Activated CD4-positive, alpha-beta T cell treated with anti-CD3 and anti-CD28 coated beads, Interleukin-2, amount 10 ng/mL, durations not matched to agents 7 days and 5 days (primary cell): Measurements from ENCODE around the gene TMPRSS11E. TPM values are rescaled to one million over a fixed set of nuclear protein-coding genes. Genes with fewer than 3 reads are reported as not detected.
"Not testable (repeated sequence)": the region's sequence is repeated elsewhere in the genome, so short reads cannot be mapped to it uniquely, and the experiment has no call there.

Experiments
- CTCF ChIA-PET: fragments of 350-600 bp; sonication (Branson Sonifier 250); formaldehyde crosslinking; loops from one replicate; lab custom pipeline; 2021; ENCODE audit warnings: antibody characterized with exemption; lab: Charles Lee
- POLR2A ChIA-PET: fragments of 350-600 bp; sonication (Branson Sonifier 250); formaldehyde crosslinking; loops from one replicate; lab custom pipeline; 2021; ENCODE audit warnings: antibody characterized with exemption; lab: Charles Lee
- DNase-seq: peaks from one replicate; pipeline ENCODE4 v3.0.0-alpha.2; 2020
- H3K27ac Mint-ChIP-seq: one replicate; pipeline ENCODE4 v1.8.0; 2021; ENCODE audit warnings: mild to moderate bottlenecking, moderate library complexity, mixed read lengths
- H3K27me3 Mint-ChIP-seq: one replicate; pipeline ENCODE4 v1.8.0; 2021; ENCODE audit warnings: mixed read lengths
- H3K36me3 Mint-ChIP-seq: one replicate; pipeline ENCODE4 v1.8.0; 2021; ENCODE audit warnings: low read depth, mixed read lengths
- H3K4me1 Mint-ChIP-seq: one replicate; pipeline ENCODE4 v1.8.0; 2021; ENCODE audit warnings: mixed read lengths
- H3K4me3 Mint-ChIP-seq: one replicate; pipeline ENCODE4 v1.8.0; 2021; ENCODE audit warnings: mild to moderate bottlenecking, moderate library complexity, mixed read lengths
- H3K9me3 Mint-ChIP-seq: one replicate; pipeline ENCODE4 v1.8.0; 2021; ENCODE audit warnings: mixed read lengths
- total RNA-seq, 2 experiments: library from RNA; stranded (reverse); gene quantifications; one replicate each; pipeline ENCODE4 v1.2.3, GENCODE V29; 2021

TMPRSS11E gene, protein sequence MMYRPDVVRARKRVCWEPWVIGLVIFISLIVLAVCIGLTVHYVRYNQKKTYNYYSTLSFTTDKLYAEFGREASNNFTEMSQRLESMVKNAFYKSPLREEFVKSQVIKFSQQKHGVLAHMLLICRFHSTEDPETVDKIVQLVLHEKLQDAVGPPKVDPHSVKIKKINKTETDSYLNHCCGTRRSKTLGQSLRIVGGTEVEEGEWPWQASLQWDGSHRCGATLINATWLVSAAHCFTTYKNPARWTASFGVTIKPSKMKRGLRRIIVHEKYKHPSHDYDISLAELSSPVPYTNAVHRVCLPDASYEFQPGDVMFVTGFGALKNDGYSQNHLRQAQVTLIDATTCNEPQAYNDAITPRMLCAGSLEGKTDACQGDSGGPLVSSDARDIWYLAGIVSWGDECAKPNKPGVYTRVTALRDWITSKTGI
- not detected for total RNA-seq

DNA sequence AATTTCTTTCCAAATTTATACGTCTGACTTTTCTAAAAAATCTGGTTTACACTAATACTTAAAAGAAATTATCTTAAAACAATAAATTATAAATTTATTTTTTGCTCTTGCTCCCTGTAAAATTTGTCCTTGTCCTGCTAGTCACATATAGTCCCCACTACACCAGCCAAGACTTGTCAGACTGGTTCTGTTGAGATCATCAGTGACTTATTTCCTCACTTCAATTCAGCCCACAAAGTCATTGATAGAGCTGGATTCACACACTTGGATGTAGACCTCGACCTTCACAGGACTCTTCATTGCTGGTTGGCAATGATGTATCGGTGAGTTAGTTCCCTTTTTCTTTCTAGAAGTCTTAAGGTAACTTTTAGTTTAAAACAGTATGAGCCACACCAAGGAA is at the start of gene TMPRSS11E:
TMPRSS11E (plus strand) TSS at position 263 of the 400 bp plus-strand sequence; CDS start at position 313, 50 bp downstream.
- Mint-ChIP-seq H3K9me3 (peaks cover 8% of the 10 kb centered on the region), H3K4me3 (no peak within 1 kb of the TSS), H3K4me1 (peaks cover 23% of the 10 kb centered on the region), H3K36me3 (peaks cover 6% of the 10 kb centered on the region), H3K27ac (no peak within 1 kb of the TSS), H3K27me3 (peaks cover 2% of the 10 kb centered on the region)
- CTCF ChIA-PET = no interaction called here
- DNase-seq = no peak
- POLR2A ChIA-PET = no interaction called here

DNA sequence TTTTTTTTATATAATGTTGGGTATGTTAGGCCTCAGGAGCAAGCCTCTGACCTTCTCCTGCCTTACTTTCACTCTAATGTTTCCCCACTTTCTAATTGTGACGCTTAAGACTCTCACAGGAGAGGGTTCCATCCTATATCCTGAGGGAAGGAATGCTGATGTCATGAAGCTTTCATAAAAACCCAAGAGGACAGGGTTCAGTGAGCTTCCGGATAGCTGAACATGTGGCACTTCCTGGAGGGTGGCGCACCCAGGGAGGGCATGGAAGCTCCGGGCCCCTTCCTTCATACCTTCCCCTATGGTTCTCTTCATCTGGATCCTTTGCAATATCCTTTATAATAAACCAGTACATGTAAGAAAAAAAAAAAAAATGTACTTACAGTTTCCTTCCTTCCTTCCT is 48.0 kb upstream of the TMPRSS11E start:
- Mint-ChIP-seq H3K4me1 (peaks cover 3% of the 10 kb centered on the region), H3K27ac (no peak overlapping the region), H3K4me3 (no peak overlapping the region), H3K9me3 (no peaks in the 10 kb centered on the region), H3K27me3 (no peaks in the 10 kb centered on the region), H3K36me3 (no peaks in the 10 kb centered on the region)
- CTCF ChIA-PET = no interaction called here
- POLR2A ChIA-PET = interaction anchor here (0.6 kb wide), 1 partner anchor 178 kb away, joined by 4 read pairs; no protein-coding TSS in a partner anchor
- DNase-seq = no peak

DNA sequence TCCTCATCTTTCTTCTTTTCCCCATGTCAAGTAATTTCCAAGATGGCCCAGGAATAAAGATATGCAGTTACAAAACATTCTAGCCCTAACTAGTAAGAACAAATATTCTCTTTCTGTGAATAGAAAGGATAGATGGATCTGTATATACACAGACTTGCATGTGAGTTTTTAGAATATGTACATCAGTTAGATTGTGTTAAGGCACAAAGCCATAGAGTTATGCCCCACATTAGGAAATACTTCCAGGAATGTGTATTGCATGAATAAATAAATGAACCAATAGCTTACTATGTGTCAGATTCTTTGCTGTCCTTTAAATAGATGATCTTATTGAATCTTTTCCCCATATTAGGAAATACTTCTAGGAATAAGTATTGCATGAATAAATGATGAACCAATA is 46.0 kb upstream of the TMPRSS11E start:
- no peaks in the 10 kb centered on the region for H3K4me1 Mint-ChIP-seq
- no peak overlapping the region for H3K4me3 Mint-ChIP-seq
- H3K27ac Mint-ChIP-seq = no peak overlapping the region
- no peaks in the 10 kb centered on the region for H3K27me3 Mint-ChIP-seq
- no peak for DNase-seq
- H3K36me3 Mint-ChIP-seq = no peaks in the 10 kb centered on the region
- CTCF ChIA-PET = no interaction called here
- H3K9me3 Mint-ChIP-seq = no peaks in the 10 kb centered on the region
- POLR2A ChIA-PET = no interaction called here

DNA sequence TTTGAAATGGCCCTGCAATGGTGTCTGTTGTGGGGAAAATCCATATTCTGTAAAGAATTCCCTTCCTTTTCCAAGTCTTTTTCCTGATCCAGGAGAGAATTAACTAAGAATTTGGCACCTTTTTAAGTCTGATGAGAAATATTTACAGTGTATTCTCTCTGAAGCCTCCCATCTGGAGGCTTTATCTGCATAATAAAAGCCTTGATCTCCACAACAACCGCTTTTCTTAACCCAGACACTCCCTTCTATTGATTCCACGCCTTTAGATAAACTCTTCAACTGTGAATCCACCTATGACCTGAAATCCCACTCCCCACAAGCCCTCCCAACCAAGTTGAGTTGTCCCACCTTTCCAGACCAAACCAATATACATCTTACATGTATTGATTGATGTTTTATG is 43.1 kb upstream of the TMPRSS11E start:
- no peaks in the 10 kb centered on the region for H3K27me3 Mint-ChIP-seq
- H3K4me1 Mint-ChIP-seq = no peaks in the 10 kb centered on the region
- ChIA-PET CTCF (no interaction called here), POLR2A (no interaction called here)
- no peak overlapping the region for H3K4me3 Mint-ChIP-seq
- no peak for DNase-seq
- no peak overlapping the region for H3K27ac Mint-ChIP-seq
- no peaks in the 10 kb centered on the region for H3K9me3 Mint-ChIP-seq
- H3K36me3 Mint-ChIP-seq = no peaks in the 10 kb centered on the region

DNA sequence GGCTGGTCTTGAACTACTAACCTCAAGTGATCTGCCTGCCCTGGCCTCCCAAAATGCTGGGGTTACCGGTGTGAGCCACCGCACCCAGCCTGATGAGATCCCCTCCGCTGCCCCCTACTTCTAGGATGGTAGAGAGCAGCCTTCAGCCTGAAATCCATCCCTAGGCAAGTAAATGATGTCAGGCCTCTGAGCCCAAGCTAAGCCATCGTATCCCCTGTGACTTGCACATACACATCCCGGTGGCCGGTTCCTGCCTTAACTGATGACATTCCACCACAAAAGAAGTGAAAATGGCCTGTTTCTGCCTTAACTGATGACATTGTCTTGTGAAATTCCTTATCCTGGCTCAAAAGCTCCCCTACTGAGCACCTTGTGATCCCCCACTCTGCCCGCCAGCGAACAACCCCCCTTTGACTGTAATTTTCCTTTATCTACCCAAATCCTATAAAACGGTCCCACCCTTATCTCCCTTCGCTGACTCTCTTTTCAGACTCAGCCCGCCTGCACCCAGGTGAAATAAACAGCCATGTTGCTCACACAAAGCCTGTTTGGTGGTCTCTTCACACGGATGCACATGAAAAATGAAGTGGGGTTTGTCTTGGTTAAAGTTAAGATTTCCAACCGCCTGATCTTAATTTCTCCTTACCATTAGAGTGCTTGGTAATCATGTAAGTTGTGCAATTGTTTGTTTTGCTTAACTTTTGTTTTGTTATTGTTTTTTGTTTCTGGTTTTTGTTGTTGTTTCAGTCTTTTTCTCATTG is 41.4 kb upstream of the TMPRSS11E start:
- H3K4me1 Mint-ChIP-seq, CTCF ChIA-PET, H3K36me3 Mint-ChIP-seq, DNase-seq, H3K27me3 Mint-ChIP-seq, H3K9me3 Mint-ChIP-seq, H3K4me3 Mint-ChIP-seq, H3K27ac Mint-ChIP-seq, POLR2A ChIA-PET: not testable (repeated sequence)

DNA sequence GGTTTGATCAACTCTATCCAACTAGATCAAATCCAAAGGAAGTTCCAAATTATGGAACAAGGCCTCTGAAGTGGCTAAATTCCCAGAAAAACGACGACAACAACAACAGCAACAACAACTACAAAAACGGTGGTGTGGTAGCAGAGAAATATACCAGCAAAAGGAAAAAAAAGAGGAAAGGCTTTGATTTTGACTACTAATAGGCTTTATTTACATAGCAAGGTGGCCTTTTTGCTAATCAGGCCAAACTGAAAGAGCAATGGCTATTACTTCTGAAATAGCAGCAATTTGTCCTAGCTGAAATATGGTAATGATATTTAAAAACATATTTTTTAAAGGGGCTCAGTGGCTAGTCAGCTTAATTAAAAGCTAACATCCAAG is 40.8 kb upstream of the TMPRSS11E start:
- DNase-seq = no peak
- H3K4me3 Mint-ChIP-seq = no peak overlapping the region
- POLR2A ChIA-PET = no interaction called here
- no peak overlapping the region for H3K27ac Mint-ChIP-seq
- no peaks in the 10 kb centered on the region for H3K36me3 Mint-ChIP-seq
- no peaks in the 10 kb centered on the region for H3K9me3 Mint-ChIP-seq
- no peaks in the 10 kb centered on the region for H3K4me1 Mint-ChIP-seq
- H3K27me3 Mint-ChIP-seq = no peaks in the 10 kb centered on the region
- CTCF ChIA-PET = no interaction called here

DNA sequence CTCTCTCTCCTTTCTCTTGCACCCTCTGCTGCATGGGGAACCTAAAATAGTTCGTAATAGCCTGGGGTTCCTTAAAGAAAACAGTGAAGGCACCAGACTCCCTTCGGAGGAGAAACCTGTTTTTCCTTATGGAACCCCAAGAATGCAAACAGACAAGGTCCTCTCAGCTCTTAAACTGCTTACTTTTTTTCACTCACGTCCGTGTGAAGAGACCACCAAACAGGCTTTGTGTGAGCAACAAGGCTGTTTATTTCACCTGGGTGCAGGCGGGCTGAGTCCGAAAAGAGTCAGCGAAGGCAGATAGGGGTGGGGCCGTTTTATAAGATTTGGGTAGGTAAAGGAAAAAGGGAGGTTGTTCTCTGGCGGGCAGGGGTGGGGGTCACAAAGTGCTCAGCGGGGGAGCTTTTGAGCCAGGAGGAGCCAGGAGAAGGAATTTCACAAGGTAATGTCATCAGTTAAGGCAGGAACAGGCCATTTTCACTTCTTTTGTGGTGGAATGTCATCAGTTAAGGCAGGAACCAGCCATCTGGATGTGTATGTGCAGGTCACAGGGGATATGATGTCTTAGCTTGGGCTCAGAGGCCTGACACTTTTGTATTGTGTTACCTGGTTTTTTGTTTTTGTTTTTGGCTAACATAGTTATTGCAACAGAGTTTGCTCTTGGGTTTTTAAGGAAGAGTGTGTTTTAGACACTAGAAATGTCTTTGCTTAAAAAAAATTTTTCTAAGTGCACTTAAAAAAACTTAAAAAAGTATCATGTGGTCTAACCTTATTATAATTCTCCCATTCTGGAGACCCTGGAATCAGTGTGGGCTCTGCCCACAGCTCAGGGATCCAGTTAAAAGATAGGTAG is 40.0 kb upstream of the TMPRSS11E start:
- H3K27ac Mint-ChIP-seq, H3K27me3 Mint-ChIP-seq, H3K36me3 Mint-ChIP-seq, CTCF ChIA-PET, POLR2A ChIA-PET, DNase-seq, H3K4me3 Mint-ChIP-seq, H3K4me1 Mint-ChIP-seq, H3K9me3 Mint-ChIP-seq: not testable (repeated sequence)

DNA sequence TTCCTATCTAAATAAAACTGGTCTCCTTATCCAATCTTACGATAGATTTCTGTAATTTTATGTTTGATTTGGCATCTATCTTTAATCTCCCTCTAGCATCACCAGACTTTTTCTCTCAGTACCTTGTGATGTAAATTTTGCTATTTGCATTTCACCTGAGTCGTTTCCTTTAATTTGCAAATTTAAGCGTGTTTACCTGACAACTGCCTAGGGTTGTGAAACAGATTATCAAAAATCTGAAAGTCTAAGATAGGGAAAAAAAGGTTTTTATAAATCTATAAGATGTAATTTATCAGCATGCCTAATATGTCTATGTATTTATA is 39.4 kb upstream of the TMPRSS11E start:
- Mint-ChIP-seq H3K27me3 (no peaks in the 10 kb centered on the region), H3K4me3 (no peak overlapping the region), H3K4me1 (no peaks in the 10 kb centered on the region), H3K27ac (no peak overlapping the region), H3K36me3 (no peaks in the 10 kb centered on the region), H3K9me3 (no peaks in the 10 kb centered on the region)
- POLR2A ChIA-PET = no interaction called here
- no peak for DNase-seq
- CTCF ChIA-PET = no interaction called here

DNA sequence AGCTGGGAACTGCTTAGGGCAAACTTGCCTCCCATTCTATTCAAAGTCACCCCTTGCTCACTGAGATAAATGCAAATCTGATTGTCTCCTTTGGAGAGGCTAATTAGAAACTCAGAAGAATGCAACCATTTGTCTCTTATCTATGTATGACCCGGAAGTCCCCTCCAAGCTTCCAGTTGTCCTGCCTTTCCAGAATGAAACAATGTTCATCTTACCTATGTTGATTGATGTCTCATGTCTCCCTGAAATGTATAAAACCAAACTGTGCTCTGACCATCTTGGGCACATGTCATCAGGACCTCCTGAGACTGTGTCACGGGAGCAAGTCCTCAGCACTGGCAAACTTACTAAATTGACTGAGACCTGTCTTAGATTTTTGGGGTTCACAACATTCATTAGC is 37.1 kb upstream of the TMPRSS11E start:
- H3K27me3 Mint-ChIP-seq = no peaks in the 10 kb centered on the region
- no peaks in the 10 kb centered on the region for H3K4me1 Mint-ChIP-seq
- H3K4me3 Mint-ChIP-seq = no peak overlapping the region
- no peak overlapping the region for H3K27ac Mint-ChIP-seq
- CTCF ChIA-PET = no interaction called here
- H3K9me3 Mint-ChIP-seq = no peaks in the 10 kb centered on the region
- no peaks in the 10 kb centered on the region for H3K36me3 Mint-ChIP-seq
- POLR2A ChIA-PET = no interaction called here
- no peak for DNase-seq

DNA sequence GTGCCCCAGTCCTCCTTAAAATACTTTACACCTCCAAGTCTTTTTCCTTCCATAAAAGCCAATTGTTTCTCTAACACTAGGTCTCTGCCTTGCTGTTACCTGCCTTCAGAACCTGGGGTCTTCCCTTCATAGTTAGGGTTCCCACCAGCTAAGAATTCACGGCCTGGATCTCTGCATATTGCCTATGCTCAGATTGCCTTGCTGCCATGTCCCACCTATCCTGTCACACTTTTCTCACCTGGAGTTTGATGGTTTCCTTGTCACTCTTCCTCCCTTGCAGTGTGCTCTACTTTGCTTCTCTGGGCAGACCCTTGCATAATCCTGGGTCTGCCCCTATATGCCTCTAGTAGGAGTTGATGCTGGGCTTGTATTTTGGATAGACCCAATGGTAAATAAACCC is 36.6 kb upstream of the TMPRSS11E start:
- no peak for DNase-seq
- Mint-ChIP-seq H3K27ac (no peak overlapping the region), H3K27me3 (no peaks in the 10 kb centered on the region), H3K4me1 (no peaks in the 10 kb centered on the region), H3K36me3 (no peaks in the 10 kb centered on the region), H3K9me3 (no peaks in the 10 kb centered on the region), H3K4me3 (no peak overlapping the region)
- POLR2A ChIA-PET = no interaction called here
- CTCF ChIA-PET = no interaction called here

DNA sequence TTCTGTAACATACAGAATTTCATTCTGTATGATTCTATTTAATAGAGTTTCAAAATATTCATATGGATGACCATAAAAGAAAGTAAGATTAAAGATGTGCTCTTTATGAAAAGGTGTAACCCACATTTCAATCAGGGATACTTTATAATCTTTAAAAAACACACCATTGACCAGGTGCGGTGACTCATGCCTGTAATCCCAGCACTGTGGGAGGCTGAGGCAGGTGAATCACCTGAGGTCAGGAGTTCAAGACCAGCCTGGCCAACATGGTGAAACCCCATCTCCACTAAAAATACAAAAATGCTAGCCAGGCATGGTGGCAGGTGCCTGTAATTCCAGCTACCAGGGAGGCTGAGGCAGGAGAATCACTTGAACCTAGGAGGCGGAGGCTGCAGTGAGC is 35.2 kb upstream of the TMPRSS11E start:
- H3K4me1 Mint-ChIP-seq, H3K27ac Mint-ChIP-seq, CTCF ChIA-PET, DNase-seq, H3K27me3 Mint-ChIP-seq, POLR2A ChIA-PET, H3K4me3 Mint-ChIP-seq, H3K9me3 Mint-ChIP-seq, H3K36me3 Mint-ChIP-seq: not testable (repeated sequence)

DNA sequence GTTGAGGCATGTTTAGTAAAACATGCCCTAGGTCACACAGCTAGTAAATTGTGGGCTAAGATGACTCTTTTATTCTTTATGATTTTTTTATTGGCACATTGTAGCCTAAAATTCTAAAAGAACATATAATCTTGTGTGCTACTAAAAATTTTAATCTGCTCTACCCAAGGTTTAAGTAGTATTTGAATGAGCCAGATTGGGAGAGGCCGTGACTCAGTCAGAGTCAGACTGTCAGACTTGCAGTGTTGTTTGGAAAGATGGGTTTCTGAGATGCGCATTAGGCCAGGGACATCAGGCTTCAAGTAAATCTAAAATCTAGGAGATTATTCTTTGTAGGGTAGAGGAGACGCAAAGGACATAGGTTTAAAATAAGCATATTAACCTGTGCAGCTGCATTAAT is 30.7 kb upstream of the TMPRSS11E start:
- Mint-ChIP-seq H3K4me3 (no peak overlapping the region), H3K9me3 (peaks cover 1% of the 10 kb centered on the region), H3K27ac (no peak overlapping the region), H3K36me3 (no peaks in the 10 kb centered on the region), H3K4me1 (no peaks in the 10 kb centered on the region), H3K27me3 (no peaks in the 10 kb centered on the region)
- POLR2A ChIA-PET = no interaction called here
- DNase-seq = no peak
- CTCF ChIA-PET = no interaction called here

DNA sequence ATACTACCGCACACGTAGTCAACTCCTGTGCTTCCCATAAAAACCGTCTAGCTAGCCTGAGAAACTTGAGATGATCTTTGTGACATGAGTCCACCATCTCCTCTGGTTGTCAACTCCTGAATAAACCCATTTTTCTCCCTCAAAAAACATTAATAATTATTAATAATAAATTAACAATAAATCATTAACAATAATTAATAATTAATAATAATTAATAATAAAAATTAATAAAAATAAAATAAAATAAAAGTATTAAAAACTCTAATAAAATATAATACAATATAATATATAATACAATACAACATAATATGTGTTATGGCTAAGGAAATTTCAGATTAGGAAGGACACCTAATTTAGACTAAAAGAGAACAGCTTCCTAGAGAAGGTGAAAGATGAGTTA is 20.7 kb upstream of the TMPRSS11E start:
- no peak overlapping the region for H3K27ac Mint-ChIP-seq

More for the DNA sequence above, 20.7 kb upstream of the TMPRSS11E start:
- H3K4me3 Mint-ChIP-seq = no peak overlapping the region
- H3K9me3 Mint-ChIP-seq = peaks cover 5% of the 10 kb centered on the region
- ChIA-PET CTCF (no interaction called here), POLR2A (no interaction called here)
- no peaks in the 10 kb centered on the region for H3K36me3 Mint-ChIP-seq
- H3K27me3 Mint-ChIP-seq = peaks cover 6% of the 10 kb centered on the region
- no peak for DNase-seq
- H3K4me1 Mint-ChIP-seq = no peaks in the 10 kb centered on the region
